HCT116 (cell line): ENCODE data around the gene TSPAN10.

ENCODE experiments used
- CEBPB ChIP-seq: IDR thresholded peaks from 2 replicates; pipeline ENCODE4 v1.6.1; 2012; ENCODE audit warnings: low read depth
- EGR1 ChIP-seq: IDR thresholded peaks from 2 replicates; pipeline ENCODE4 v1.6.1; 2012; ENCODE audit warnings: low read depth
- EZH2 ChIP-seq: fragments of 200-600 bp; sonication (generic); IDR thresholded peaks from 2 replicates; pipeline ENCODE4 v1.6.1; 2017; ENCODE audit warnings: antibody characterized with exemption, mixed run types
- EZH2phosphoT487 ChIP-seq: fragments of 200-600 bp; IDR thresholded peaks from 2 replicates; pipeline ENCODE4 v1.6.1; 2018; ENCODE audit warnings: antibody characterized with exemption, borderline replicate concordance
- JUND ChIP-seq: IDR thresholded peaks from 2 replicates; pipeline ENCODE4 v1.6.1; 2012
- MAX ChIP-seq: IDR thresholded peaks from 2 replicates; pipeline ENCODE4 v1.6.1; 2012
- POLR2A ChIP-seq: IDR thresholded peaks from 2 replicates; pipeline ENCODE4 v1.7.0; 2011; ENCODE audit warnings: borderline replicate concordance; ENCODE audit not compliant: insufficient read depth, insufficient read length; ENCODE audit errors: extremely low read depth
- POLR2AphosphoS5 ChIP-seq: IDR thresholded peaks from 2 replicates; pipeline ENCODE4 v1.6.1; 2011; ENCODE audit warnings: mild to moderate bottlenecking, low read depth, low read length, moderate library complexity
- RAD21 ChIP-seq: IDR thresholded peaks from 2 replicates; pipeline ENCODE4 v1.6.1; 2012; ENCODE audit warnings: low read depth, mild to moderate bottlenecking
- REST ChIP-seq: IDR thresholded peaks from 2 replicates; pipeline ENCODE4 v1.6.1; 2012; ENCODE audit warnings: low read depth
- TCF7L2 ChIP-seq: IDR thresholded peaks from 2 replicates; pipeline ENCODE4 v1.7.0; 2011; ENCODE audit warnings: borderline replicate concordance, inconsistent platforms; ENCODE audit not compliant: insufficient read depth, insufficient read length; ENCODE audit errors: extremely low read depth
- ZBTB33 ChIP-seq: IDR thresholded peaks from 2 replicates; pipeline ENCODE4 v1.6.1; 2011; ENCODE audit warnings: mild to moderate bottlenecking, low read length, moderate library complexity; ENCODE audit not compliant: insufficient replicate concordance; ENCODE audit errors: extremely low read depth
- ZNF274 ChIP-seq: fragments of 200-500 bp; sonication (Bioruptor generic); IDR thresholded peaks from 2 replicates; pipeline ENCODE4 v1.6.1; 2014; ENCODE audit warnings: mild to moderate bottlenecking, low read depth, low read length, inconsistent platforms
- TF ChIP-seq, protein P1 (sequence below), 3 experiments: fragments of 200-600 bp in 1 of 3; sonication (generic) in 1 of 3; IDR thresholded peaks in 2 of 3; conservative IDR thresholded peaks in 1 of 3; 2 replicates each; pipeline ENCODE4 v1.5.1; 2012 to 2017; ENCODE audit warnings: low read depth in 2 of 3, low read length in 2 of 3, antibody characterized with exemption in 1 of 3, borderline replicate concordance in 1 of 3, control low read depth in 1 of 3, mild to moderate bottlenecking in 1 of 3, mixed read lengths in 1 of 3, mixed run types in 1 of 3, moderate library complexity in 1 of 3; ENCODE audit not compliant: insufficient read depth in 1 of 3

DNA sequence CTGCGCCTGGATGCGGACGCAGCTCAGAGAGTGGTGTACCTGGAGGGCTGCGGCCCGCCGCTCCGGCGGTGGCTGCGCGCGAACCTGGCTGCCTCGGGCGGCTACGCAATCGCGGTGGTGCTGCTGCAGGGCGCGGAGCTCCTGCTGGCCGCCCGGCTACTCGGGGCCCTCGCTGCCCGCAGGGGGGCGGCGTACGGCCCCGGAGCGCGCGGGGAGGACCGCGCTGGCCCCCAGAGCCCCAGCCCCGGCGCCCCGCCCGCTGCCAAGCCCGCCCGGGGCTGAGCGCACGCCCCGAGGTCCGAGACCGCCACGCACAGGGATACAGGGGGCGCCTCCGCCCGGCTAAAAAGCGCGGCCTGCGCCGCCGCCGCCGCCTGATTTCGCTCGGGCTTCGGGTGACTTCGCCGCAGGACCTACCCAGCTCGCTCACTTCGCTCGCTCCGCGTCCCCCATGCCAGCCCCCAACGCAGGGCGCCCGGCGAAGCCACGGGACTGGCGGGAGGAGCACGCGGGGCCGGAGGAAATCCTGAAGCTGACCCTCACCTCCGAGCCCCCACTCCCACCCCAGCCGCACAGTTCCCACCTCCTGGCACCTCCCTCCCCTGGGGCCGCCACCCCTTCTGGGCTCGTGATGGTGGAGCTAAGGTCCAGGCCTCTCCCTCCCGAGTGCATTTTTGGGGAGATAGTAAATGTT lies 11.2 kb downstream of the TSPAN10 start:
- TF ChIP-seq, protein P1, sequence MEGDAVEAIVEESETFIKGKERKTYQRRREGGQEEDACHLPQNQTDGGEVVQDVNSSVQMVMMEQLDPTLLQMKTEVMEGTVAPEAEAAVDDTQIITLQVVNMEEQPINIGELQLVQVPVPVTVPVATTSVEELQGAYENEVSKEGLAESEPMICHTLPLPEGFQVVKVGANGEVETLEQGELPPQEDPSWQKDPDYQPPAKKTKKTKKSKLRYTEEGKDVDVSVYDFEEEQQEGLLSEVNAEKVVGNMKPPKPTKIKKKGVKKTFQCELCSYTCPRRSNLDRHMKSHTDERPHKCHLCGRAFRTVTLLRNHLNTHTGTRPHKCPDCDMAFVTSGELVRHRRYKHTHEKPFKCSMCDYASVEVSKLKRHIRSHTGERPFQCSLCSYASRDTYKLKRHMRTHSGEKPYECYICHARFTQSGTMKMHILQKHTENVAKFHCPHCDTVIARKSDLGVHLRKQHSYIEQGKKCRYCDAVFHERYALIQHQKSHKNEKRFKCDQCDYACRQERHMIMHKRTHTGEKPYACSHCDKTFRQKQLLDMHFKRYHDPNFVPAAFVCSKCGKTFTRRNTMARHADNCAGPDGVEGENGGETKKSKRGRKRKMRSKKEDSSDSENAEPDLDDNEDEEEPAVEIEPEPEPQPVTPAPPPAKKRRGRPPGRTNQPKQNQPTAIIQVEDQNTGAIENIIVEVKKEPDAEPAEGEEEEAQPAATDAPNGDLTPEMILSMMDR (IDR thresholded peaks at IDR 0.05 in 2 of 3, conservative IDR thresholded peaks at IDR 0.05 in 1 of 3; ENCODE audit: borderline replicate concordance in 1 of 3, insufficient read depth in 1 of 3, low read depth in 2 of 3, low read length in 2 of 3) = no peak
- no peak for TF ChIP-seq EZH2
- TF ChIP-seq POLR2A = no peak
- TF ChIP-seq POLR2AphosphoS5 = no peak
- no peak for TF ChIP-seq CEBPB
- TF ChIP-seq ZNF274 = no peak
- no peak for TF ChIP-seq JUND
- no peak for TF ChIP-seq ZBTB33
- no peak for TF ChIP-seq RAD21
- no peak for TF ChIP-seq EGR1
- no peak for TF ChIP-seq TCF7L2
- TF ChIP-seq MAX = no peak
- TF ChIP-seq REST = no peak
- no peak for TF ChIP-seq EZH2phosphoT487
